Measurements from ENCODE around the gene TAP2.

Gene TAP2

DNA sequence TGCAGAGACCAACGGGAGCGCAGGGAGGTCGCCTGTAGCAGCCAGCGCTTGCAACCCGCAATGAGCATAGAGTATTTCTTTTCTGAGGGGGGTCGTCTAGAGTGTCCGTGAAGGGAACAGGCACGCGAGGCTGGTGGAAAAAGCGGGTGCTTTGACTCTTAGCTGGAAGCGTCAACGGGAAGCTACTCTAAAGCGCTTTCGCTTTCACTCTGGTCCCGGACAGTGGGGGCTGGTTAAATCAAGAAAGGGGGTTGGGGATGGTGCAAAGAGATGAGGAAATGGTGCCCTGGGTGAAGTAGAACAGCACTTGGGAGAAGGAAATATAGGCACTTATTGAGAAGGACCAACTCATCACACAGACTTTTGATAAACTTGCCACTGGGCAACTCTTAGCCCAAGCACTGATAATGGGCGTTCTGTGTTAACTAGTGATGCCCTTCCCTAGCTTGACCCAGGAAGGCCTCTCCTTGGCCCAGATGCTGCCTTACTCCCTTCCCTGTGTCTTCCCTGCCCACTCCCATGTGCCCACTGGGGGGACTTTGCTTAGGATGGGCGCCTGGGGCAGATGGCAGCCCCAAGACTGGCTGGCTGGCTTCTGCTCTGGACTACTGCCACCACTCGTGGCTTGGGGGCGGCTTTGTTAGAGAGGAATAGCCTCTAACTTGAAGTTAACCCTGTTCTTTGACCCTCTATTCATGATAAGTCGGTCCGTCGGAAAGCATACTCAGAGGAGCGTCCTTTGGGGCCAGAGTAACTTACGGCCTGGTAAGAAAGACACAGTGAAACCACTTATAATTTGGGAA, 16.0 kb upstream of the TAP2 start:
- DNase-seq (ENCODE audit: low read depth) = peak; percentile 53

DNA sequence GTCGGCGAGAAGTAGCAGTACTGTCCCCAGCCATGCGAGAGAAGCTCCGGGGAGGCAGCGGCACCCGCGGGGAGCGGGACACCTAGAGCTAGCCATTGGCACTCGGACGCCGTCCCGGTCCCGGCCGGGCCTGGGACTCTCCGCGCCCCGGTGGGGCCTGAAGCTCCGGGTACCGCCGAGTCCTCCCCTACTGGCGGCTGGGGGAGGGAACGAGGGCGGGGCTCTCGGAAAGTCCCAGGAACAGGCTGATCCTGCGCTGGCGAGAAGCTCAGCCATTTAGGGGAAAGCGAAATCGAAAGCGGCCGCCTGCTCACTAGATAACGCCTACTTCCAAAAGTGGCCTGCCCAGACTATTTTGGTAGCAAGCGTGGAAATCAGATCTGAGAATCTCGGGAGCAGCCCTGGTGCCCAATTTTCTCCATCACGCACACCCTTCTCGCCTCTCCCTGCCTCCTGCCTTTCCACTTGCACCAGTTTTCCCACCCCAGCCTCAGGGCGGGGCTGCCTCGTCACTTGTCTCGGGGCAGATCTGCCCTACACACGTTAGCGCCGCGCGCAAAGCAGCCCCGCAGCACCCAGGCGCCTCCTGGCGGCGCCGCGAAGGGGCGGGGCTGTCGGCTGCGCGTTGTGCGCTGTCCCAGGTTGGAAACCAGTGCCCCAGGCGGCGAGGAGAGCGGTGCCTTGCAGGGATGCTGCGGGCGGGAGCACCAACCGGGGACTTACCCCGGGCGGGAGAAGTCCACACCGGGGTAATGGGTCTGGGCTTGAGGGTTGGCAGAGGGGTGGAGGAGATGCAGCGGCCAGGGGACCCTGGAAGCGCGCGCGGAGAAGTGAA, 15.2 kb upstream of the TAP2 start, which contains the start of the genes PSMB9 and TAP1:
Gene PSMB9, plus strand, starts transcription at position 652 of the 835 bp plus-strand sequence. Its CDS starts 38 bp downstream, at position 690.
Gene TAP1, minus strand, starts transcription at position 164 of the 835 bp plus-strand sequence. Its CDS starts 68 bp downstream, at position 96.
- DNase-seq (ENCODE audit: low read depth) = peak; percentile 93

DNA sequence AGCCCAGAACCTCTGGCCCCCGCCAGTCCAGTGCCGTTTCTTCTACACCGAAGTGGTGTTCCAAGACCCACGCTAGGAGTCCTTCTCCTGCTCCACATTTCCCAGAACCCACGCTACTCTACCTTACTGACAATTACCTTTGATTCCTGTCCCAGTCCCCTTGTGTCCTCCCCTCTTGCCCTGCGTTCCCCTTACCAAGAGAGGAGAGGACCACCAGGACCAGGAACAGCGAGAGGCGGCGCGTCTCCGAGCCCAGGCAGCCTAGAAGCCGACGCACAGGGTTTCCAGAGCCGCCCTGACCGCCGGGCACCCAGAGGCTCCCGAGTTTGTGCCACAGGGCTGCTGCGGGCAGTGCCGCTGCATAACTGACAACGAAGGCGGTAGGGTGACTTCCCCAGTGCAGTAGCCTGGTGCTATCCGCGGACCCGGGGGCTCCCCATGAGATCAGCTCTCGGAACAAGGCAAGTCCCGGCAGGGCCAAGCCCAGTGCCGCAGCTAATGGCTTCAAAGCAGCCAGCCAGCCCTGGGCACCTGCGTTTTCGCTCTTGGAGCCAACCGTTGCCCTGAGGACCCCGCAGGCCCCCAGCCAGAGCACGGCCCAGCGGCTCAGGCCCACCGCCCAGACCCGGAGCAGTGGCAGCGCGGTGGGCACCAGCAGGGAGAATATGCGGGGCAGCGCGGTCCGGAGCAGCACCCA, 14.5 kb upstream of the TAP2 start:
- peak; percentile 40 for DNase-seq (ENCODE audit: low read depth)

DNA sequence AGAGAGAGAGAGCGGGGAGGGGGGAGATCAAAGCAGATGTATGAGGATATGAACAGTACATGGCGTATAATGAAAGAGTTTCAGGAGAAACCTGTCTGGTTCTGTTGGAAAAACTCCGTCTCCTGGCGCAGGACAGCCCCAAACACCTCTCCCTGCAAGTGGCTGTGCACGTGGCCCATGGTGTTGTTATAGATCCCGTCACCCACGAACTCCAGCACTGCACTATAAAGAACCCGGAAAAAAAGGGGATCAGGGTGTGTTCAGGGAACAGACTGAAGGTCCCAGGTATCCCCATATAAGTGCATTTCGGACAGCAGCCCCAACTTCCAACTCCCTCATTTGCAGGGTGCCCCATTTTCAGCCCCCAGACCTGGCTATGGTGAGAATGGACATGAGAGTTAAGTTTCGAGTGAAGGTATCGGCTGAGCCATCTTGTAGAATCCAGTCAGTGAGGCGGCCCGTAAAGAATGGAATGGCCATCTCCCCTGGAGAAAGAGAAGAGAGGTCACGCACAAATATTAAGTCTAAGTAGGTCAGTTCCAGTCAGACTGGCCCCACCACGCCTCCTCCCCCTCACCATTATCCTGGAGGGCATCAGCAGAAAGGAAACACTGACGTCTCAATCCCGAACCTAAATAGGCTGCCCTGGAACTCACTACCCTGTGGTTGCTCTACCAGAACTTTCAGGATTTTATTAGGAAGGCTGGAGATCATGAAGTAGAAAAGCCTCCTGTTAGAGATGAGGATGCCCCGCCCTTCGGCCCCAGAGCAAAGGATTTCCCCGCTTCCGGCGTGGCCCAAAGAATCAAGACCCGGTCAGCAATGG, 13.7 kb upstream of the TAP2 start:
- DNase-seq (ENCODE audit: low read depth) = no peak

DNA sequence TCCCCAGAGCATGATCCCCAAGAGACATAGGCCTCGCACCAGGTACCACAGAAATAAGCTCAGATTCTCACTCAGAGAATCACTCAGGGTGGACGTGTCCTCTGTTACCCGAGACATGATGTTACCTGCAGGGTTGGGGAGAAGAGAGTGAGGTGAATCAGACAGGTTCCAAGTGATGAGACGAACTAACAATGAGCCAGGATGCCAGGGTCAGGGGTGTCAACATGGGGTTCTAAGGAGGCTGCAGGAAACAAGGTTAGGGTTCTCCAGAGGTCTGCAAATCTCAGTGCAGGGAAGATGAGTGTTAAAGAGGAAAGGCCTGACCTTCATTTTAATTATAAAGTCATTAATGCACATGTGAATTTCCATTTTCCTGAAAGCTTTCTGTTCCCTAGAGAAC, 12.5 kb upstream of the TAP2 start:
- DNase-seq (ENCODE audit: low read depth) = no peak

DNA sequence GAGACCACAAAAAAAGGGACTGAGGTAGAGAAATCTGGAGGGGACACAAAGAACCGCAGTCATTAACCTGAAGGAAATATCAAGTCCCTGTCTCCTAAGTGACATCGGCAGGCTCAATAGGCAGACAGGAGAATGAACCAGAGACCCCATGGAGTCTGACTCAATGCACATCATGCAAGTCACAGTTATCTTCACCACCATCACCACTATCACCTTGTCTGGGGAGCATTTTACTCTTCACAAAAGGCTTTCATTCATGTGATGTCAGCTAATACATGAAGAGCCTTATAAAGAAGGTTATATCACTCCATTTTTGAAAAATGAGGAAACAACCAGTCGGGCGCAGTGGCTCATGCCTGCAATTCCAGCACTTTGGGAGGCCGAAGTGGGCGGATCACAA, 10.6 kb upstream of the TAP2 start:
- no peak for DNase-seq (ENCODE audit: low read depth)

DNA sequence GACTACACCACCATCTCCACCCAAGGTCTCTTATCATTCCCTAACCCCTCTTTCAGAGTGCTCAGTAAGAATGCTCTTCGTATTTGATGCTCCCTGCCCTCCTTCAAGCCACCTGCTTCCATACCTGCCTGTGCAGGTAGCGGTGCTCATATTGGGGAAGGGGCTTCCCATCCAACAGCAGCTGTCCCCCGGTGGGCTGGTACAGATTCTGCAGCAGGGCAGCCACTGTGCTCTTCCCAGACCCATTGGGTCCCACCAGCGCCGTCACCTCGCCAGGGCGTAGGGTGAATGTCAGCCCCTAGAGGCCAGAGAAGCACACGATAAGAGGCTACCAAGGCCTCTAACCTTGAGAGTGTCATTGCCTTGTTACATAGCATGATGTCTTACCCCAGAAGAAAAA, 9.3 kb upstream of the TAP2 start:
- DNase-seq (ENCODE audit: low read depth) = no peak

DNA sequence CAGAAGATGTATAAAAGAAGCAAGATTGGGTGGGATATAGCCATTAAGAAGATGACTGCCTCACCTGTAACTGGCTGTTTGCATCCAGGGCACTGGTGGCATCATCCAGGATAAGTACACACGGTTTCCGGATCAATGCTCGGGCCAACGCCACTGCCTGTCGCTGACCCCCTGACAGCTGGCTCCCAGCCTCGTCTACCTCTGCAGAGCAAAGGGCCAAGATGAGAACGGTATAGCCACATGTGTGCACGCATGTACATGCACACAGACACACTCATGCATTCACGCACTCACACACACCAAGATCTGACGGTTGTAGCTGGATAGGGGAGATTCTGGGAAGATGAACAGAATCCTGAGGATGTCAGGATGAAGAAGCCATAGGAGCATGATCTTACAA, 8.5 kb upstream of the TAP2 start:
- no peak for DNase-seq (ENCODE audit: low read depth)

DNA sequence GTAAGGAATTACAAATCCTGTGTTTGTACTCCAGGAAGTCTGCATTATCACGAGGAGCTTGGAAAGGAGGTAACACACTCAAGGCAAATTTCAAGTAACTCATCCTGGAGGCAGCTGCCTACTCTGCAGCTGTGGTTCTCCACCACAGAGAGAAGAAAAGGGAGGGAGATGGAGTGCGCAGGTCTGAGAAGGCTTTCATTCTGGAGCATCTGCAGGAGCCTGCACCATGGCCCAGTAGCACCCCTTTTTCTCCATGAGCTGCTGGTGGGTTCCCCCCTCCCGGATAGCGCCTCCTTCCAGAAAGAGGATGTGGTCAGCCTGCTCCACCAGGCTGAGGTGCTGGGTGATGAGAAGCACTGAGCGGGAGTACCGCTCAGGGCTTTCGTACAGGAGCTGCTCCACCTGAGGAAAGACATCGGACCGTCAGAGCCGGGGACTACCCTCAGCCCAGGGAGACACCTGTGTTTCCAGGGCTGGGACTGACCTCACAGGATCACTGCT, 6.9 kb upstream of the TAP2 start:
- DNase-seq (ENCODE audit: low read depth) = no peak

DNA sequence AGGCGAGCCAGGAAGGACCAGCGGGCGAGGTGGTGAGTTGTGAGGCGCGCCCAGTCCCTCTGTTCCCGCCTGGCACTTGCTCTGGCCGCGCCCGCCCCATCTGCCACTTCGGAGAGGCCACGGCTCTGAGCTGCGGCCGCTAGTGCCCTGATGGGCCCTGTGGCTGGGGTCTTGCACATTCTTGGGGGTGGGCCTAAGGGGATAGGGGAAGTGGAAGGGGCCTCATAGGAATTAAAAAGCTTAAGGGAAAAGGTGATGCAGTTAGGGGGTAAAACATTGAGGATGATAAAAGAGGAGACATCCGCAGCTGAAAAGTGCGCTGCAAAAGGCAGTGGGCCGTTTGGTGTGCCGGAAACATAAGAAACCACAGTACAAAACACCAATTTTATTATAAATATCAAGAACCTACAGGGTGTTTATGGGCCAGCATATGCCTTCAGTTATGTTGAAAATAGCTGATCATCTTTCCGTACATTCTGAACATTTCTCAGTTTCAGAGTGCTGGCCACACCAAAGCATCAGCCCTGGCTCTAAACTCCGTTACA, 6.4 kb upstream of the TAP2 start:
- no peak for DNase-seq (ENCODE audit: low read depth)

DNA sequence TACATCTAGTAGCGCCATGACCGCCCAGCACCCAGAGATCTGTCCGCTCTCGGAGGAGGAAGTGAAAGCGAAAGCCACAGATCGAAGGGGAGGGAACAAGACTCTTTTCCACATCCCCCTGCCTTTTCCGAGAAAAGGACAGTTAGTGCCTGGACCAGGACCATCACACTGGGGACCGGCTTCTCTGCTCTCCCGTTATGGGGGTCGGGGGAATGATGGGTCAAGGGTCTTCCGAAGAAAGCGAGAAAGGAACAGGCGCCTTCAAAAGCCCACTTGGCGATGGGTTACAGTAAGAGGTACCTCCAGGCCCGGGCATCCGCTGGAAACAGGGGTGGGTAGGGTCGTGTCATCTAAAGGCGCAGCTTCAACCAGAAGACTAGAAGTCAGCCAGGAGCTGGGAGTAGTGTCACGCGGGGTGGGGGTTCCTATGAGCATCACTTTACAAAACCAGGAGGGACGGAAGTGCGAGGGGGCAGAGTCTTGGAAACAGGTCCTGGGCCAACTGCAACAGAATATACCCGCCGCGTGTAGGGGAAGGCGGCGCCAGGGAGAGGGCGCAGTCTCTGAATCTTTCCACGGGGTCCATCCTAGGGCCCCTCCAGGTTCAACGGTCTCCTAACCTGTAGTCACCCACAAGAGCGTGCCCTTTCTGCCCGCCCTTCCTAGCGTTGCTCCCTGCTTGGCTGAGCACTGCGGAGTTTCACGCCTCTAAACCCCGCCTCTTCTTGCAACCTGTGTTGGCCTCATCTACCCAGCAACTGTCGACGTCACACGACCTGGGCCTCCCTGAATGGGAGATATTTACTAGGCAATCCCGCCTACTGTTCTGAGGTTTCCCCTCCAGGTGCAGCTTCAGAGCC, 5.7 kb upstream of the TAP2 start, which contains the start of gene PSMB8:
Gene PSMB8, minus strand, starts transcription at position 69 of the 860 bp plus-strand sequence. Its CDS starts 51 bp downstream, at position 18.
- peak; percentile 98 for DNase-seq (ENCODE audit: low read depth)

DNA sequence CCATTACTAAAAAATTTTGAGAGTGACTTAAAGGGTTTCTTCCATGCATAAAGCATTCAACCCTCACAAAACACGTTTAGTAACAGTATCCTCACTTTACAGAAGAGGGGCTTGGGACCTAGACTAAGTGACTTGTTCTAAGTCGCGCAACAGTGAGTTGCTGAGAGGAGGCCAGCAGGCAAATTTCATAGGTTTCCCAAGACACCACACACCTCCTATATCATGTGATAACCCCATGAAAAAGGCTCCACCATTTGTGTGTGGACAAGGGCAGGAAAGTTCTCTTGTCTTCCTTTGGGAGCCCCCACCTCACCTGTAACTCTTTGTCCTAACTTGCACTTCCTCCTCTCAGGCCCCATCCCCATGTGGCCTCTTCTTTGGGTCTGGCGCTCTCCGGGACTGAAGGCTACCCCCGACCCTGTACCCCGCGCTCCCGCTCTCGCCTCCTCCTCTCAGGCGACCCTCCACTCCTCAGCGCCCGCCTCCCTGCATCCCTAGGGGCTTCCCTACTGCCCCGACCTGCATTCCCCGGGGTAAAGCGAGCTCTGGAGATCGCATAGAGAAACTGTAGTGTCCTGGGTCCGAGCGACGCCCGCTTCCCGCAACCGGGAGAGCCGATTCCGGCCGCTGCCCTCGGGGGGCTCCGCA, 4.9 kb upstream of the TAP2 start:
- no peak for DNase-seq (ENCODE audit: low read depth)

DNA sequence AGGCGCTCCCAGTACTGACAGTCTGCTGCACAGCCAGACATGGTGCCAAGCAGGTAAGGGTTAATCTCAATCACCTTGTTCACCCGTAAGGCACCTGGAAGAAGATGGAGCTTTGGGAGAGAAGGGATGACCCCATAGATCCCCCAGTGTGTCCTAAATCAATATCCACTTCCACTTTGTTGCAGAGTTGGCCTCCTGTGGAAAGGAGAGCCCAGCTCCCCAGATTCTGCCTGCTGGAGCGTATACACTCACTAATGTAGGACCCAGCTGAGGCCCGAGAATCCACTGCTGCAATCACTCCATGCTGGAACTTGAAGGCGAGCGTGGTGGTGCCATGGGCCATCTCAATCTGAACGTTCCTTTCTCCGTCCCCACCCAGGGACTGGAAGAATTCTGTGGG, 4.2 kb upstream of the TAP2 start:
- no peak for DNase-seq (ENCODE audit: low read depth)

DNA sequence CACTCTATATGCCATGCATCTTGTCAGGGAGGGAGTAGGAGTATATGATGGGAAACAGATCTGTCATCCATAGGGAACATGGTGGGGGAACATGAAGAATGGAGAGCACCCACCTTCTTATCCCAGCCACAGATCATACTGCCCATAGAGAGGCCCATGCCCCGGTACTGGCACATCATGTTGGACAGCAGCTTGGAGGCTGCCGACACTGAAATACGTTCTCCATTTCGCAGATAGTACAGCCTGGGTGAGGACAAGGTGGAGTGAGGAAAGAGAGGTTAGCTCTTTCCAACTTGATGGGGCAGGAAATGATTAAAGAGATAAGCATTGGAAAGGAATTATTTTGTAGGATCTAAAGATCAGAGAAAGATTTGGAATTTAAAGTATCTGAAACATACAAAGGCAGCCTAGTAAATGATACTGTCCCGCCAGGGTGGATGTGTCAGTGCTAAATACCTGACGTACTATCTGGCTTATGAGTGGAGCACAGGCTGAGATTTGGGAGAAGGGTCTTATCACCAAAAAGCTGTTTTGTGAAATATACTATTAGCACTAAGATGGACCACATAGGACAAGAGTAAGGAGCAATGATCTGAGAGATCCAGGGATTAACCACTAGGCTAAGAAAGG, 3.6 kb upstream of the TAP2 start:
- DNase-seq (ENCODE audit: low read depth) = no peak

DNA sequence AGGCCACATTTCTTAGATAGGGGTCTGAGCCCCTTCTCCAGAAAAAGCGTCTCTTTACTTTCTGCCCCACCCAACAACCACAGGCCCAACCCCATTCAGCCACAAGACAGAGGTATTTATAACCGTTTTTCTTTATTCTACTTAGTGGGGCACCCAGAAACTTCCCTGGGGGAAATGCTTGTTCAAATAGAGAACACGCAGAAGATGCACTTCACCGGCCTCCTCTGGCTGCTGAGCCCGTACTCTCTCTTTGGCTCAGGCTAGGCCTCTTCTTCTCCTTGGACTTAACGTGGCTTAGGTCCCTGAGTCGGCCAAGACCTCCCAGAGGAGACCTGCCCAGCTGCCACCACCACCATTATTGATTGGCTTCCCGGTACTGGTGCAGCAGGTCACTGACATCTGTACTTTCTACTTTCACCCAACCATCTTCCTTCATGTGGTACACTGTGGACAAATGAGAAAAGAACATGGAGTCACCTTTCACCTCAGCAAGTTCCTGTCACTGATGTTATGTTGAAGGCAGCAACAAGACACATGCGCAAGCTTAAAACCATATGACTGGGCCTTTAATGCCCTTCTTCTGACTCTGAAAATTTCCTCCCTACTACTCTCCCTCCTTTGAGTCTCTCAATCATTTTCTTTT, 2.2 kb upstream of the TAP2 start:
- DNase-seq (ENCODE audit: low read depth) = no peak

DNA sequence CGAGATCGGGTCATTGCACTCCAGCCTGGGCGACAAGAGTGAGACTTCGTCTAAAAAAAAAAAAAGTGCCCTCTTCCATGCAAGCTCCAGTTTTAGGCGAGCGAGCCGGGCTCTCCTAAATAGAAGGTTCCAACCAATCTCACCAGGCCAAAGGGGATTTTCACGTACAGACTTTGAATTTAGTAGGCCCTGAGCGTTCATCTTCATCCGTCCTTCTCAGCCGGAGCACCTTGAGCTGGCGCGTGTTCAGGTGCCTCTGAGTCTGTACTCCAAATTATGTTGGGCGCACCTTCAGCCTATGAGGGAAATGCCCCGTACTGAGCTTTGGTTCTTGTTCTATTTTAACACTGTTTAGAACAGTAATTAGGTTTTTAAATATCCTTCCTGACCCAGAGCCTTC, 817 bp upstream of the TAP2 start:
- DNase-seq (ENCODE audit: low read depth) = no peak

DNA sequence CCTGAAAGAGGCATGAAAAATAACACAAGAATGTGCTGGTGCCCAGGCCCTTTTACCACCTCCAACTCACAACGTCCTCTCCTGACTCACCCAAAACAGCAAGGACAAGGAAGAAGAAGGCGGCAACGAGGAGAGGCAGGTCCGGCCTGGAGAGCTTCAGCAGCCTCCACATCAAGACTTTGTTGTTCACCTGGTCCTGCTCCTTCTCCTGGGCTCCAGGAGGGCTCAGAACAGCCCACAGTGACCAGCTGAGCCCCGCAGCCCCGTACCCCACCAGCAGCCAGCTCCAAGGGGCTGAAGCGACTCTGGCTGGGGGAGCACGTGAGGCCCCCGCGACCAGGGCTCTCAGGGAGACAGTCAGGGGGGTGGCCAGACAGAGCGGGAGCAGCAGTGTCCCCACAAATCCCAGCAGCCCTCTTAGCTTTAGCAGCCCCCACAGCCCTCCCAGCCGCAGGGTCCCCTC, 857 bp downstream of the TAP2 start:
- DNase-seq (ENCODE audit: low read depth) = no peak

DNA sequence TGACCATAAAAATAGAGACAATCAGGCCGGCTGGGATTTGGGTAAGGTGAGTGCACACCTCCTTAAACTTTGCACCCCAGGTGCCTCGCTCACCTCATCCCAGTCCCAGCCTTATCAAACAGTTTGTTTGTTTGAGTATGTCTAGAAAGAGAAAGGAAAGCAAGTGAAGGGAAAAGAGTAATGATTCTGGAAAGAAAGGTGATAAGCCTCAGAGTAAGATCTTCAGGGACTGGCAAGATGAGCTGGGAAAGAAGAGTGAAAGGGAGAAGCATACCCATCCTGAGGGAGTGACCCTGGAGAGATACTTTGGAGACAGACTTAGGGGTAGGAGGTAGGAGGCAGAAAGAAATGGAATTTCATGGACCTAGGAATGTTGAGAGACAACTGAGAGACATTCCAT, 1.7 kb downstream of the TAP2 start:
- DNase-seq (ENCODE audit: low read depth) = no peak
